ENCODE results near the gene GCLM. TPM values are rescaled to one million over a fixed set of nuclear protein-coding genes. Genes with fewer than 3 reads are reported as not detected.

Gene GCLM
- total RNA-seq (ENCODE audit: low replicate concordance) = 3.7 and 4.8 TPM in 2 replicates

- H3K4me3 ChIP-seq = peak within 1 kb of the TSS; percentile 90
- TF ChIP-seq CTCF (IDR thresholded peaks at IDR 0.05) (peak; percentile 78), EZH2 (IDR thresholded peaks at IDR 0.05) (no peak)
- Mint-ChIP-seq H3K27ac (peak within 1 kb of the TSS; percentile 48), H3K27me3 (ENCODE audit: insufficient read depth, low read depth) (peaks cover 8% of the 10 kb centered on the region), H3K36me3 (no peaks in the 10 kb centered on the region), H3K4me3 (peak within 1 kb of the TSS; percentile 91), H3K4me1 (peaks cover 10% of the 10 kb centered on the region), H3K9me3 (peaks cover 10% of the 10 kb centered on the region)
- no peak within 1 kb of the TSS for H3K27ac ChIP-seq
- peak within 1 kb of the TSS; percentile 93 for H3K4me2 ChIP-seq
- no peaks in the 10 kb centered on the region for H3K9me3 ChIP-seq (ENCODE audit: low read depth)
- peak; percentile 96 for DNase-seq (ENCODE audit: low spot score)
- H2AFZ ChIP-seq (replicated peaks) = peak within 1 kb of the TSS; percentile 99
- peaks cover 13% of the 10 kb centered on the region for H4K20me1 ChIP-seq (ENCODE audit: low read depth)
- H3K27me3 ChIP-seq = peaks cover 11% of the 10 kb centered on the region
- peaks cover 7% of the 10 kb centered on the region for H3K4me1 ChIP-seq
- H3K36me3 ChIP-seq = no peaks in the 10 kb centered on the region
- H3K9ac ChIP-seq = no peak within 1 kb of the TSS
- H3F3A ChIP-seq (ENCODE audit: low read depth) = peaks cover 7% of the 10 kb centered on the region
- H3K79me2 ChIP-seq (ENCODE audit: low read depth) = peaks cover 31% of the 10 kb centered on the region
These were observed at the start of gene GCLM for GRCh38 chr1:93909146-93910050. Gene GCLM (minus strand): TSS chr1:93909430. CDS start chr1:93909163, 267 bp downstream.

GRCh38 chr1:93958726-93959100 lies 49.5 kb upstream of the GCLM start:
- Mint-ChIP-seq H3K4me3 (no peak overlapping the region), H3K36me3 (no peaks in the 10 kb centered on the region), H3K4me1 (no peaks in the 10 kb centered on the region), H3K9me3 (peaks cover 21% of the 10 kb centered on the region), H3K27ac (no peak overlapping the region), H3K27me3 (ENCODE audit: insufficient read depth, low read depth) (no peaks in the 10 kb centered on the region)
- no peaks in the 10 kb centered on the region for H3F3A ChIP-seq (ENCODE audit: low read depth)
- no peaks in the 10 kb centered on the region for H3K27me3 ChIP-seq
- H3K79me2 ChIP-seq (ENCODE audit: low read depth) = no peaks in the 10 kb centered on the region
- H3K4me2 ChIP-seq = no peak overlapping the region
- H4K20me1 ChIP-seq (ENCODE audit: low read depth) = no peaks in the 10 kb centered on the region
- H3K36me3 ChIP-seq = no peaks in the 10 kb centered on the region
- H3K4me3 ChIP-seq = no peak overlapping the region
- no peak overlapping the region for H3K27ac ChIP-seq
- no peak for DNase-seq (ENCODE audit: low spot score)
- H2AFZ ChIP-seq (replicated peaks) = no peak overlapping the region
- H3K4me1 ChIP-seq = no peaks in the 10 kb centered on the region
- no peaks in the 10 kb centered on the region for H3K9me3 ChIP-seq (ENCODE audit: low read depth)
- no peak overlapping the region for H3K9ac ChIP-seq
- TF ChIP-seq EZH2 (IDR thresholded peaks at IDR 0.05) (no peak), EZH2phosphoT487 (IDR thresholded peaks at IDR 0.05) (no peak), CTCF (IDR thresholded peaks at IDR 0.05) (no peak)

GRCh38 chr1:93958032-93958725 lies 48.9 kb upstream of the GCLM start:
- Histone ChIP-seq H3K27me3 (no peaks in the 10 kb centered on the region), H3K79me2 (ENCODE audit: low read depth) (no peaks in the 10 kb centered on the region), H3F3A (ENCODE audit: low read depth) (no peaks in the 10 kb centered on the region), H2AFZ (replicated peaks) (no peak overlapping the region), H3K9me3 (ENCODE audit: low read depth) (no peaks in the 10 kb centered on the region), H3K9ac (no peak overlapping the region), H4K20me1 (ENCODE audit: low read depth) (no peaks in the 10 kb centered on the region), H3K27ac (no peak overlapping the region), H3K36me3 (no peaks in the 10 kb centered on the region), H3K4me3 (no peak overlapping the region), H3K4me2 (no peak overlapping the region), H3K4me1 (no peaks in the 10 kb centered on the region)
- Mint-ChIP-seq H3K4me1 (no peaks in the 10 kb centered on the region), H3K4me3 (no peak overlapping the region), H3K36me3 (no peaks in the 10 kb centered on the region), H3K27ac (no peak overlapping the region), H3K9me3 (peaks cover 21% of the 10 kb centered on the region), H3K27me3 (ENCODE audit: insufficient read depth, low read depth) (no peaks in the 10 kb centered on the region)
- DNase-seq (ENCODE audit: low spot score) = no peak
- TF ChIP-seq EZH2phosphoT487 (IDR thresholded peaks at IDR 0.05) (no peak), EZH2 (IDR thresholded peaks at IDR 0.05) (no peak), CTCF (IDR thresholded peaks at IDR 0.05) (no peak)
